HEK293 (cell line): ENCODE data around the gene CRYBB2.

ENCODE experiments used
- CTCF ChIP-seq: fragments of 450-650 bp; formaldehyde crosslinking; IDR thresholded peaks from 2 replicates; pipeline ENCODE4 v1.5.1; 2016; ENCODE audit warnings: missing biosample characterization, missing genetic modification characterization
- GLI4 ChIP-seq: fragments of 450-650 bp; formaldehyde crosslinking; IDR thresholded peaks from 2 replicates; pipeline ENCODE4 v1.5.1; 2016; ENCODE audit warnings: missing biosample characterization, missing genetic modification characterization
- ZNF114 ChIP-seq: fragments of 450-650 bp; formaldehyde crosslinking; IDR thresholded peaks from 2 replicates; pipeline ENCODE4 v1.5.0; 2017; ENCODE audit warnings: missing biosample characterization, missing genetic modification characterization
- ZNF211 ChIP-seq: fragments of 450-650 bp; formaldehyde crosslinking; IDR thresholded peaks from 2 replicates; pipeline ENCODE4 v1.5.1; 2016; ENCODE audit warnings: low read depth, missing biosample characterization, missing genetic modification characterization
- ZNF23 ChIP-seq: fragments of 450-650 bp; formaldehyde crosslinking; IDR thresholded peaks from 2 replicates; pipeline ENCODE4 v1.5.1; 2016; ENCODE audit warnings: missing biosample characterization, missing genetic modification characterization, borderline replicate concordance
- ZNF24 ChIP-seq: fragments of 450-650 bp; formaldehyde crosslinking; IDR thresholded peaks from 2 replicates; pipeline ENCODE4 v1.5.1; 2016; ENCODE audit warnings: missing biosample characterization, missing genetic modification characterization

- TF ChIP-seq CTCF (tag by site-specific recombination) (no peak), ZNF23 (tag by site-specific recombination) (no peak), ZNF211 (tag by site-specific recombination) (no peak), ZNF114 (tag by site-specific recombination) (no peak), ZNF24 (tag by site-specific recombination) (no peak), GLI4 (tag by site-specific recombination) (no peak)
Measured at GRCh38 chr22:25177226-25177625, 42.2 kb upstream of the CRYBB2 start.
